ENCODE measurements around the gene OPRD1.

OPRD1 gene

DNA sequence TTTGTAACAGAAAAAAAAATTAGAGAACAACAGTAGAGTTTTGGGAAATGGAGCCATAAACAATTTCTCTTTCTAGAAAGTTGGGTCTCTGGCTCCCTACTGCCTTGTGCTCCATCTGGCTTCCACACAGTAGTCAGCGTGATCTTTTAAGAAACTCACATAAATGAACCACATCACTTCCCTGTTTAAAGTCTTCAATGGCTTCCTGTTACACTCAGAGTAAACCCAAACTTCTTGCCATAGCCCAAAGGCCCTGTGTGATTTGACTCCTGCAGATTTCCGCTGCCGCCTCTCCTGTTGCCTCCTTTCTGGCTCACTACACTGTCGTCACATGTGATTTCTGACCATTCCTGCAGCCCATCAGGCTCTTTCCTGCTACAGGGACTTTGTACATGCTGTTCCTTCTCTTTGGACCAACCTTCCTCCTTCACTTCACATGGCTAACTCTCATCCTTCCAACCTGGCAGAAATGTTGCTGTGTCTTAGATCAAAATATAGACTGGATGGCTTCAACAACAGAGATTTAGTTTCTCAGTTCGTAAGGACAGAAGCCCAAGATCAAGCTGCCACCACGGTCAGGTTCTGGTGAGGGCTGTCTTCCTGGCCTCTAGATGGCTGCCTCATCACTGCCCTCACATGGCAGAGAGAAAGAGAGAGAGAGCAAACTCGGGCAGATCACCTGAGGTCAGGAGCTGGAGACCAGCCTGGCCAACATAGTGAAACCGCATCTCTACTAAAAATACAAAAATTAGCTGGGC is 34.0 kb downstream of the OPRD1 start:
- TF ChIP-seq CTCF (IDR thresholded peaks at IDR 0.05): peak; percentile 38

DNA sequence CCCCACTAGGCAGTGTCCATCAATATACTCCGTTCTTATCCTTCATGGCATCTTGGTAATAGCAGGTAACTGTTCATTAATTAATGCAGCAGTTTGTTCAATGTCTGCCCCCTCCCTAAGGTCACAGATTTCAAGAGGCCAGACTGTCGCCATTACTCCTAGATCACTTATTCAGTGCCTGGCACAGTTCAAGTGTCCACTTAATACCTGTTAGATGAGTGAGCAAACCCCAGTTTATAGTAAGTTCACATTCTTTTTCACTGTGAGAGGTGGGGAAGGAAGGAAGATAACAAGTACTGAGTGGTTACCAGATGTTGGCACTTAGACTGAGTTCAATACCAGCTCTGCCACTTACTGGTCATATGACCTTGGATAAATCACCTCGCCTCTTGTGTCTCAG is 36.4 kb downstream of the OPRD1 start:
- TF ChIP-seq CTCF (IDR thresholded peaks at IDR 0.05): no peak

GRCh38 chr1:28853093-28853742 is 41.2 kb downstream of the OPRD1 start:
- no peak for TF ChIP-seq CTCF (IDR thresholded peaks at IDR 0.05)

- TF ChIP-seq CTCF (IDR thresholded peaks at IDR 0.05): no peak
Observed at GRCh38 chr1:28855046-28855445, 43.1 kb downstream of the OPRD1 start.

DNA sequence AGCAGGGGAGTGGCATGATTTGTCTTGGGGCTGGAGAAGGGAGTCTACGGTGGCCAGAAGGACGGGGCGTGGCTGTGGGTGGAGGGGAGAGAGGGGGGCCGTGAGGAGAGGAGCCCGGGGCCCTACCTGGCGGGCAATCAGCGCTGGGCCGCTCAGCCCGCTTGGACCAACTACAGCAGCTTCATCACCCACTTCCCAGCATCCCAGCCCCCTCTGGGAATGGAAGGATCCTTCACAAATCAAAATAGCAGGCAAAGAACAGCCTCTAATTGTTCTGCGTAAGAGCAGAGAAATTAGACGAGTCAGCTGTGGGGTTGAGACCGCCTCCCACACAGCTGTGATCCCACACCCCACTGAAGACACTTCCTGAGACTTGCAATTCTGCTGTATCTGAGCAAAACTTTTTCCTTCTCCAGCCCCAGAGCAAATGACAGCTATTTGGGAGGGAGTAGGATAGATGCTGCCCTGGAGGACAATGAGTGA is 43.5 kb downstream of the OPRD1 start:
- TF ChIP-seq CTCF (IDR thresholded peaks at IDR 0.05): no peak

GRCh38 chr1:28855969-28856368 is 44.0 kb downstream of the OPRD1 start:
- TF ChIP-seq CTCF (IDR thresholded peaks at IDR 0.05): no peak

GRCh38 chr1:28860332-28861073 is 48.5 kb downstream of the OPRD1 start:
- no peak for TF ChIP-seq CTCF (IDR thresholded peaks at IDR 0.05)

Data from LNCAP (cell line).